ENCODE results near the gene TGM3.

GRCh38 chr20:2341336-2341735 is 45.5 kb downstream of the TGM3 start:
- TF ChIP-seq, protein P1, sequence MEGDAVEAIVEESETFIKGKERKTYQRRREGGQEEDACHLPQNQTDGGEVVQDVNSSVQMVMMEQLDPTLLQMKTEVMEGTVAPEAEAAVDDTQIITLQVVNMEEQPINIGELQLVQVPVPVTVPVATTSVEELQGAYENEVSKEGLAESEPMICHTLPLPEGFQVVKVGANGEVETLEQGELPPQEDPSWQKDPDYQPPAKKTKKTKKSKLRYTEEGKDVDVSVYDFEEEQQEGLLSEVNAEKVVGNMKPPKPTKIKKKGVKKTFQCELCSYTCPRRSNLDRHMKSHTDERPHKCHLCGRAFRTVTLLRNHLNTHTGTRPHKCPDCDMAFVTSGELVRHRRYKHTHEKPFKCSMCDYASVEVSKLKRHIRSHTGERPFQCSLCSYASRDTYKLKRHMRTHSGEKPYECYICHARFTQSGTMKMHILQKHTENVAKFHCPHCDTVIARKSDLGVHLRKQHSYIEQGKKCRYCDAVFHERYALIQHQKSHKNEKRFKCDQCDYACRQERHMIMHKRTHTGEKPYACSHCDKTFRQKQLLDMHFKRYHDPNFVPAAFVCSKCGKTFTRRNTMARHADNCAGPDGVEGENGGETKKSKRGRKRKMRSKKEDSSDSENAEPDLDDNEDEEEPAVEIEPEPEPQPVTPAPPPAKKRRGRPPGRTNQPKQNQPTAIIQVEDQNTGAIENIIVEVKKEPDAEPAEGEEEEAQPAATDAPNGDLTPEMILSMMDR (conservative IDR thresholded peaks at IDR 0.05): no peak
- TF ChIP-seq ZFX (IDR thresholded peaks at IDR 0.05): no peak

All from C4-2B (cell line).